Mesenchymal stem cell (in vitro differentiated cells and primary cell): ENCODE results near the gene ABCA3.

Source experiments
- DNase-seq: peaks from one replicate; pipeline ENCODE4 v3.0.0-alpha.2; 2013
- H2AFZ ChIP-seq: one replicate; pipeline ENCODE4 v1.6.1; 2013; ENCODE audit warnings: low read depth, mild to moderate bottlenecking, control low read depth, inconsistent platforms, low read length, moderate library complexity
- H2AK5ac ChIP-seq: 2 replicates; pipeline ENCODE4 v1.6.1; 2013; ENCODE audit warnings: low read length, moderate library complexity, mild to moderate bottlenecking, inconsistent platforms; ENCODE audit not compliant: severe bottlenecking
- H2BK120ac ChIP-seq: one replicate; pipeline ENCODE4 v1.6.1; 2013; ENCODE audit warnings: low read depth, mild to moderate bottlenecking, inconsistent platforms, low read length, moderate library complexity
- H2BK12ac ChIP-seq, 2 experiments: one replicate each; pipeline ENCODE4 v1.6.1; 2013; ENCODE audit warnings: inconsistent platforms in 2 of 2, low read length in 2 of 2, mild to moderate bottlenecking in 2 of 2, moderate library complexity in 2 of 2, control low read depth in 1 of 2
- H2BK15ac ChIP-seq: one replicate; pipeline ENCODE4 v1.6.1; 2013; ENCODE audit warnings: mild to moderate bottlenecking, low read depth, inconsistent platforms; ENCODE audit not compliant: poor library complexity, severe bottlenecking
- H2BK5ac ChIP-seq: 2 replicates; pipeline ENCODE4 v1.6.1; 2013; ENCODE audit warnings: low read depth, mild to moderate bottlenecking, low read length, control low read depth, inconsistent platforms; ENCODE audit not compliant: poor library complexity, severe bottlenecking
- H3K14ac ChIP-seq, 2 experiments: one replicate each; pipeline ENCODE4 v1.6.1; 2013; ENCODE audit warnings: inconsistent platforms in 2 of 2, low read length in 2 of 2, control low read depth in 1 of 2, mild to moderate bottlenecking in 1 of 2, moderate library complexity in 1 of 2
- H3K18ac ChIP-seq, 2 experiments: one replicate each; pipeline ENCODE4 v1.6.1; 2013; ENCODE audit warnings: inconsistent platforms in 2 of 2, low read length in 2 of 2, control low read depth in 1 of 2, low read depth in 1 of 2, mild to moderate bottlenecking in 1 of 2
- H3K23ac ChIP-seq, 2 experiments: one replicate each; pipeline ENCODE4 v1.6.1; 2013; ENCODE audit warnings: inconsistent platforms in 2 of 2, low read length in 2 of 2, mild to moderate bottlenecking in 2 of 2, moderate library complexity in 2 of 2, control low read depth in 1 of 2
- H3K27ac ChIP-seq: 2 replicates; pipeline ENCODE4 v1.5.1; 2013; ENCODE audit warnings: mild to moderate bottlenecking, moderate library complexity, low read length, control low read depth, inconsistent platforms; ENCODE audit not compliant: poor library complexity, severe bottlenecking
- H3K27me3 ChIP-seq, 2 experiments: 2 replicates each; pipeline versions ENCODE4 v1.6.1 to v1.7.0; 2013; ENCODE audit warnings: low read length in 2 of 2, mild to moderate bottlenecking in 2 of 2, moderate library complexity in 2 of 2, control low read depth in 1 of 2, inconsistent platforms in 1 of 2; ENCODE audit not compliant: control insufficient read depth in 1 of 2, insufficient read depth in 1 of 2
- H3K36me3 ChIP-seq, 2 experiments: 2 replicates each; pipeline versions ENCODE4 v1.6.1 to v1.7.0; 2013; ENCODE audit warnings: low read length in 2 of 2, control low read depth in 1 of 2, inconsistent platforms in 1 of 2, low read depth in 1 of 2, mild to moderate bottlenecking in 1 of 2; ENCODE audit not compliant: insufficient read depth in 2 of 2, control insufficient read depth in 1 of 2
- H3K4ac ChIP-seq, 2 experiments: one replicate each; pipeline ENCODE4 v1.6.1; 2013; ENCODE audit warnings: inconsistent platforms in 2 of 2, low read length in 2 of 2, mild to moderate bottlenecking in 2 of 2, moderate library complexity in 2 of 2, control low read depth in 1 of 2, low read depth in 1 of 2
- H3K4me1 ChIP-seq: 2 replicates; pipeline ENCODE4 v1.6.1; 2013; ENCODE audit warnings: low read depth, low read length, control low read depth; ENCODE audit not compliant: control insufficient read depth, insufficient read depth
- H3K4me2 ChIP-seq: 2 replicates; pipeline ENCODE4 v1.6.1; 2013; ENCODE audit warnings: low read length, mild to moderate bottlenecking, inconsistent platforms; ENCODE audit not compliant: poor library complexity, severe bottlenecking
- H3K4me3 ChIP-seq, 2 experiments: 2 replicates each; pipeline versions ENCODE4 v1.5.1 to v1.7.0; 2013; ENCODE audit warnings: low read length in 2 of 2, mild to moderate bottlenecking in 2 of 2, control low read depth in 1 of 2, low read depth in 1 of 2; ENCODE audit not compliant: insufficient read depth in 1 of 2
- H3K79me1 ChIP-seq: replicated peaks from 2 replicates; pipeline ENCODE4 v1.6.1; 2013; ENCODE audit warnings: mild to moderate bottlenecking, control low read depth, low read length, inconsistent platforms; ENCODE audit not compliant: poor library complexity, severe bottlenecking
- H3K9ac ChIP-seq: 2 replicates; pipeline ENCODE4 v1.7.0; 2013; ENCODE audit warnings: mild to moderate bottlenecking, low read length, moderate library complexity
- H3K9me3 ChIP-seq: 2 replicates; pipeline ENCODE4 v1.7.0; 2013; ENCODE audit warnings: mild to moderate bottlenecking, low read length; ENCODE audit not compliant: control insufficient read depth
- H4K8ac ChIP-seq: one replicate; pipeline ENCODE4 v1.6.1; 2013; ENCODE audit warnings: inconsistent platforms, mild to moderate bottlenecking, low read length, moderate library complexity
- H4K91ac ChIP-seq: one replicate; pipeline ENCODE4 v1.6.1; 2013; ENCODE audit warnings: mild to moderate bottlenecking, low read length, inconsistent platforms
- WGBS: methylation state at CpG from one replicate; pipeline ENCODE4 v1.1.7; 2013; ENCODE audit warnings: mixed read lengths; 5-methylcytosine and 5-hydroxymethylcytosine counted together

ABCA3 gene

DNA sequence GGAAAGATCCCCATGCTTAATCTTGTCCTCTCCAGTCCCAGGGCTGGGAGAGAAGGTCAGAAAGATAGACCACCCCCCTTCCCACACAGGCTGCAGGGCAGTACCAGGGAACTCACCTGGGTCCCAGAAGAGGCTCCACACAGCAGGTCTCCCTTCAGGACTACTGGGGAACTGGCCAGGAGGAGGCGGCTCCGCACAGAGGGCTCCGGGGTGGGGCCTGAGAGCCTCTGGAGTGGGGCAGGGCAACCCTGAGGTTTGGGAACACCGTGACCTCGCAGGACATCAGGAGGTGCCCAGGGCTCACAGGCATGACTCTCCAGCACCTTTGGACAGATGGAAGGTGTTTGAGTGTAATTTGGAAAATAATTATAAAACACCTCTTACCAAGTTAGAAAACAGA is 11.0 kb downstream of the ABCA3 start:
- H3K27me3 ChIP-seq, result peaks cover 49 to 51% of the 10 kb centered on the region in 2 experiments
- H2BK12ac ChIP-seq, result no peak overlapping the region
- H2BK5ac ChIP-seq, result no peak overlapping the region

DNA sequence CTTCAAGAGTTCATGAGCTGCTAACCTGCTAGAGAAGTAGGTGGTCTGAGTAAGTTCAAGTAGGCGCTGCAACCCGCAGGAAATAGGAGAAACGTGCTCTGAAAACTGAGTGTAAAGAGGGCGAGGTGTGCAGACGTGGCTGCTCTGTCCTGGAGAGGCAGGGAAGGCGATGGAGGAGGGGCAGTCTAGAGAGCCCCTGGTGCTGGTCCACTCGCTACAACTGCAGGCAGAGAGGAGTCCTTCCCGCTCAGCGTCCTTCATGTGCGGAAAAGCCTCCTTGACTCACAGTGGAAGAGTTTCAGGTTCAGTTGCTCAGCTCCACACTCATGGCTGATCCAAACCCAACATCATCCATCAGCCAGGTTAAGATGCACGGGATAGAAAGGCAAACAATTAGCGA is 12.1 kb downstream of the ABCA3 start:
- Histone ChIP-seq H2BK15ac (no peak overlapping the region), H2BK12ac (no peak overlapping the region), H3K18ac (no peak overlapping the region), H2AFZ (no peak overlapping the region), H3K9ac (no peak overlapping the region), H3K14ac (no peak overlapping the region), H3K4me3 (no peak overlapping the region), H2AK5ac (no peak overlapping the region), H3K79me1 (no peaks in the 10 kb centered on the region), H3K27ac (no peak overlapping the region), H3K27me3 (peaks cover 55% of the 10 kb centered on the region in 2 experiments), H2BK120ac (no peak overlapping the region), H2BK5ac (no peak overlapping the region), H3K23ac (no peak overlapping the region), H3K36me3 (no peaks in the 10 kb centered on the region), H3K4me2 (no peak overlapping the region), H4K8ac (no peak overlapping the region), H3K9me3 (no peaks in the 10 kb centered on the region), H3K4me1 (peaks cover 1% of the 10 kb centered on the region), H4K91ac (no peak overlapping the region), H3K4ac (no peak overlapping the region)
- no peak for DNase-seq
- WGBS, result 72% methylated on average over 12 of the region's 12 CpGs

More for the DNA sequence above, 11.0 kb downstream of the ABCA3 start:
- H3K27ac ChIP-seq, result no peak overlapping the region
- no peaks in the 10 kb centered on the region for H3K36me3 ChIP-seq
- H2BK15ac ChIP-seq, result no peak overlapping the region
- peaks cover 4% of the 10 kb centered on the region for H3K4me1 ChIP-seq
- H2AK5ac ChIP-seq, result no peak overlapping the region
- H4K91ac ChIP-seq, result no peak overlapping the region
- no peak overlapping the region for H2BK120ac ChIP-seq
- H3K79me1 ChIP-seq, result no peaks in the 10 kb centered on the region
- H3K9me3 ChIP-seq, result no peaks in the 10 kb centered on the region
- no peak overlapping the region for H3K9ac ChIP-seq
- no peak overlapping the region for H3K14ac ChIP-seq
- no peak overlapping the region for H3K4me3 ChIP-seq
- no peak overlapping the region for H3K18ac ChIP-seq
- WGBS, result 89% methylated on average over 3 of the region's 5 CpGs
- no peak overlapping the region for H4K8ac ChIP-seq
- DNase-seq, result no peak
- H2AFZ ChIP-seq, result no peak overlapping the region
- no peak overlapping the region for H3K23ac ChIP-seq
- no peak overlapping the region for H3K4ac ChIP-seq
- no peak overlapping the region for H3K4me2 ChIP-seq

DNA sequence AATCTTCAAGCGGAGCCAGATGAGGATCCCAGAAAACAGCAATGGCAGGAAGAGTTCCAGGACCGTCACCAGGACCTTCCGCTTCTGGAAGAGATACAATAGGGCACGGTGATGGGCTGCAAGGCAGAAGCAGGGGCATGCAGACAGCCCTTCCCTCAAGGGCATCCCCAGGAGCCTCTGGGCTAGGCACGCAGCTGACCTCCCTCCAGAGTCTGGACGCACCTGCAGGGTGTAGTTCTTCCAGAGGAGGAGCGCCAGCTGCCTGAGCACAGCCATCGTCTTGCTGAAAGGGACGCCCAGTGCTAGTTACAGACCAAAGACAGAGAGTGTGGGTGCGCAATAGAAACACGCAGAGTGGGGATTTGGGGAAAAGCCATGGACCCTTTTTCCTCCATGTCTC is 14.3 kb downstream of the ABCA3 start:
- Histone ChIP-seq H3K4ac (no peak overlapping the region), H2AK5ac (no peak overlapping the region), H2BK15ac (no peak overlapping the region), H4K91ac (no peak overlapping the region), H3K4me1 (peaks cover 1% of the 10 kb centered on the region), H3K9me3 (no peaks in the 10 kb centered on the region), H3K18ac (no peak overlapping the region), H3K27me3 (peaks cover 32 to 41% of the 10 kb centered on the region in 2 experiments), H3K79me1 (no peaks in the 10 kb centered on the region), H3K23ac (no peak overlapping the region), H3K36me3 (no peaks in the 10 kb centered on the region), H2AFZ (no peak overlapping the region), H3K4me2 (no peak overlapping the region), H3K27ac (no peak overlapping the region), H3K4me3 (no peak overlapping the region), H2BK12ac (no peak overlapping the region), H2BK120ac (no peak overlapping the region), H3K14ac (no peak overlapping the region), H2BK5ac (no peak overlapping the region), H4K8ac (no peak overlapping the region), H3K9ac (no peak overlapping the region)
- 78% methylated on average over 11 of the region's 11 CpGs for WGBS
- no peak for DNase-seq

DNA sequence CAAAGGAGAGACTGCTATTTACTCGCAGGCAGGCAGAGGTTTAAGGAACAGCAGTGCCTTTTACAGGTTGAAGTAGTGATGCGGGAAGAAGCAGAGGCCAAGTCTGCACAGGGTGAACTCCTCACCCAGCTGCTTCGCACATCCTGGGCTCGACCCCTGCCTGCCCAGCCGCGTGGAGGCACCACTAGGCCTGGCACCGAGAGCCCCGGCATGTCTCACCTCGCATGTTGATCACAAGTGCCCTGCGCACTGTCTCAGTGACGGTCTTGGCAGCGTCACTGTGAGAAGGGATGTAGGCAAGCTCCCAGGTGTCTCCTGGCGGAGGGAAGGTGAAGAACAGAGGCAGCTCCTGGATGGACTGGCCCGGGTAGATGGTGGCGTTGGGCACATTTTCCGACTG is 14.7 kb downstream of the ABCA3 start:
- no peak overlapping the region for H2AFZ ChIP-seq
- H3K23ac ChIP-seq, result no peak overlapping the region
- H3K14ac ChIP-seq, result no peak overlapping the region
- H2BK12ac ChIP-seq, result no peak overlapping the region
- H3K4me2 ChIP-seq, result no peak overlapping the region
- WGBS, result 81% methylated on average over 16 of the region's 16 CpGs
- H2BK120ac ChIP-seq, result no peak overlapping the region
- no peaks in the 10 kb centered on the region for H3K79me1 ChIP-seq
- H2AK5ac ChIP-seq, result no peak overlapping the region
- no peak overlapping the region for H3K18ac ChIP-seq
- no peak for DNase-seq
- H3K4me1 ChIP-seq, result peaks cover 1% of the 10 kb centered on the region
- H3K27ac ChIP-seq, result no peak overlapping the region
- H3K4ac ChIP-seq, result no peak overlapping the region
- H4K8ac ChIP-seq, result no peak overlapping the region
- H2BK15ac ChIP-seq, result no peak overlapping the region
- no peak overlapping the region for H2BK5ac ChIP-seq
- no peaks in the 10 kb centered on the region for H3K9me3 ChIP-seq
- H3K9ac ChIP-seq, result no peak overlapping the region
- H3K27me3 ChIP-seq, result peaks cover 28 to 37% of the 10 kb centered on the region in 2 experiments
- no peak overlapping the region for H4K91ac ChIP-seq
- H3K4me3 ChIP-seq, result no peak overlapping the region
- no peaks in the 10 kb centered on the region for H3K36me3 ChIP-seq
